IMR-90 (cell line): ENCODE measurements around the gene C5orf58. TPM values are rescaled to one million over a fixed set of nuclear protein-coding genes. Genes with fewer than 3 reads are reported as not detected.

Source experiments
- ATAC-seq: fragments of 200-7000 bp; cut with Tn5 transposase; 2 replicates; pipeline ENCODE4 v1.9.1; 2020; ENCODE audit warnings: low read depth, mild to moderate bottlenecking, moderate library complexity
- BruUV-seq: library from RNA; stranded (reverse); fragments of 400-500 nt; replicated peaks from 2 replicates; lab custom pipeline; 2021; lab: Mats Ljungman, UMichigan
- CTCF ChIA-PET: fragments of 300-600 bp; formaldehyde crosslinking; extraction: SDS; loops from one replicate; lab custom pipeline; 2021; ENCODE audit warnings: antibody characterized with exemption; lab: Yijun Ruan, JAX
- POLR2A ChIA-PET: fragments of 300-600 bp; sonication (Branson Sonifier 250); formaldehyde crosslinking; loops from one replicate; lab custom pipeline; 2022; ENCODE audit warnings: antibody characterized with exemption; ENCODE audit not compliant: unreplicated experiment; lab: Charles Lee
- DNase-seq: peaks from one replicate; pipeline ENCODE4 v3.0.0; 2013
- H2AFZ ChIP-seq: replicated peaks from 2 replicates; pipeline ENCODE3; 2013; ENCODE audit warnings: low read length, mild to moderate bottlenecking; ENCODE audit not compliant: poor library complexity
- H2AK5ac ChIP-seq: 2 replicates; pipeline ENCODE4 v1.6.1; 2013; ENCODE audit warnings: low read depth, low read length, inconsistent platforms
- H2AK9ac ChIP-seq: replicated peaks from 2 replicates; pipeline ENCODE3; 2013; ENCODE audit warnings: mild to moderate bottlenecking, low read depth, low read length, moderate library complexity; ENCODE audit not compliant: poor library complexity
- H2BK120ac ChIP-seq: 2 replicates; pipeline ENCODE4 v1.6.1; 2013; ENCODE audit warnings: low read depth, low read length, inconsistent platforms
- H2BK15ac ChIP-seq: 3 replicates; pipeline ENCODE4 v1.6.1; 2013; ENCODE audit warnings: low read depth, low read length, inconsistent platforms
- H2BK20ac ChIP-seq: 2 replicates; pipeline ENCODE4 v1.6.1; 2013; ENCODE audit warnings: low read depth, mild to moderate bottlenecking, inconsistent platforms, low read length, moderate library complexity
- H2BK5ac ChIP-seq: 2 replicates; pipeline ENCODE4 v1.6.1; 2013; ENCODE audit warnings: mild to moderate bottlenecking, low read depth, low read length, inconsistent platforms; ENCODE audit not compliant: poor library complexity, severe bottlenecking
- H3K14ac ChIP-seq: replicated peaks from 2 replicates; pipeline ENCODE4 v1.6.1; 2013; ENCODE audit warnings: low read depth, low read length, inconsistent platforms
- H3K18ac ChIP-seq: 2 replicates; pipeline ENCODE4 v1.6.1; 2013; ENCODE audit warnings: low read depth, low read length, control low read depth
- H3K23ac ChIP-seq: 2 replicates; pipeline ENCODE4 v1.6.1; 2013; ENCODE audit warnings: low read depth, low read length, inconsistent platforms
- H3K27ac ChIP-seq: 2 replicates; pipeline ENCODE4 v1.5.1; 2013; ENCODE audit warnings: mild to moderate bottlenecking, control low read depth, low read length; ENCODE audit not compliant: insufficient read depth
- H3K27me3 ChIP-seq: 2 replicates; pipeline ENCODE4 v1.6.1; 2013; ENCODE audit warnings: low read length; ENCODE audit not compliant: control insufficient read depth, insufficient read depth
- H3K36me3 ChIP-seq: 2 replicates; pipeline ENCODE4 v1.6.1; 2013; ENCODE audit warnings: low read length, mixed read lengths; ENCODE audit not compliant: control insufficient read depth, insufficient read depth
- H3K4ac ChIP-seq: 2 replicates; pipeline ENCODE4 v1.6.1; 2013; ENCODE audit warnings: low read depth, low read length, inconsistent platforms
- H3K4me1 ChIP-seq: 2 replicates; pipeline ENCODE4 v1.6.1; 2013; ENCODE audit warnings: low read length, mixed read lengths; ENCODE audit not compliant: control insufficient read depth, insufficient read depth
- H3K4me2 ChIP-seq: 2 replicates; pipeline ENCODE4 v1.6.1; 2013; ENCODE audit warnings: low read depth, mild to moderate bottlenecking, control low read depth, low read length, moderate library complexity
- H3K4me3 ChIP-seq: 2 replicates; pipeline ENCODE4 v1.5.1; 2013; ENCODE audit warnings: low read depth, mild to moderate bottlenecking, control low read depth, low read length, moderate library complexity; ENCODE audit not compliant: insufficient read depth
- H3K56ac ChIP-seq: 2 replicates; pipeline ENCODE4 v1.6.1; 2013; ENCODE audit warnings: low read length, inconsistent platforms; ENCODE audit not compliant: insufficient read depth; ENCODE audit errors: extremely low read depth
- H3K79me1 ChIP-seq, 2 experiments: 2 replicates each; pipeline ENCODE4 v1.6.1; 2013; ENCODE audit warnings: low read length in 2 of 2, inconsistent platforms in 1 of 2, low read depth in 1 of 2
- H3K9ac ChIP-seq: 2 replicates; pipeline ENCODE4 v1.6.1; 2013; ENCODE audit warnings: low read depth, low read length, control low read depth
- H3K9me1 ChIP-seq: 2 replicates; pipeline ENCODE4 v1.6.1; 2013; ENCODE audit warnings: low read length, inconsistent platforms; ENCODE audit not compliant: insufficient read depth
- H3K9me3 ChIP-seq: 2 replicates; pipeline ENCODE4 v1.6.1; 2013; ENCODE audit warnings: low read length; ENCODE audit not compliant: control insufficient read depth, insufficient read depth
- H4K20me1 ChIP-seq: 2 replicates; pipeline ENCODE4 v1.6.1; 2013; ENCODE audit warnings: low read length, inconsistent platforms; ENCODE audit not compliant: insufficient read depth
- H4K5ac ChIP-seq: 2 replicates; pipeline ENCODE4 v1.6.1; 2013; ENCODE audit warnings: mild to moderate bottlenecking, low read depth, low read length, control low read depth
- H4K8ac ChIP-seq, 2 experiments: 2 replicates each; pipeline ENCODE4 v1.6.1; 2013; ENCODE audit warnings: low read depth in 2 of 2, low read length in 2 of 2, control low read depth in 1 of 2, inconsistent platforms in 1 of 2
- H4K91ac ChIP-seq: 2 replicates; pipeline ENCODE4 v1.6.1; 2013; ENCODE audit warnings: low read depth, low read length, inconsistent platforms; ENCODE audit not compliant: insufficient read depth
- BHLHE40 ChIP-seq: fragments of 150-350 bp; IDR thresholded peaks from 2 replicates; pipeline ENCODE4 v1.6.1; 2016; ENCODE audit warnings: mild to moderate bottlenecking, low read depth, low read length
- MXI1 ChIP-seq: IDR thresholded peaks from 2 replicates; pipeline ENCODE4 v1.6.1; 2012; ENCODE audit warnings: low read depth, mild to moderate bottlenecking, low read length, moderate library complexity, borderline replicate concordance
- NFE2L2 ChIP-seq: fragments of 150-350 bp; IDR thresholded peaks from 2 replicates; pipeline ENCODE4 v1.6.1; 2016; ENCODE audit warnings: low read depth, mild to moderate bottlenecking, low read length
- POLR2A ChIP-seq: IDR thresholded peaks from 2 replicates; pipeline ENCODE4 v1.6.1; 2012; ENCODE audit warnings: mild to moderate bottlenecking, low read depth, low read length
- RAD21 ChIP-seq: IDR thresholded peaks from 2 replicates; pipeline ENCODE4 v1.6.1; 2012; ENCODE audit warnings: low read length, improper control_type of control experiment
- RCOR1 ChIP-seq: IDR thresholded peaks from 2 replicates; pipeline ENCODE4 v1.6.1; 2012; ENCODE audit warnings: mild to moderate bottlenecking, low read length, improper control_type of control experiment; ENCODE audit not compliant: insufficient replicate concordance
- RFX5 ChIP-seq: IDR thresholded peaks from 2 replicates; pipeline ENCODE4 v1.8.0; 2012; ENCODE audit warnings: low read depth, mild to moderate bottlenecking, low read length, moderate library complexity
- SMC3 ChIP-seq: fragments of 150-350 bp; IDR thresholded peaks from 2 replicates; pipeline ENCODE4 v1.6.1; 2016; ENCODE audit warnings: low read depth, mild to moderate bottlenecking, antibody characterized with exemption, low read length, moderate library complexity
- WGBS, 2 experiments: methylation state at CpG; one replicate each; pipeline versions ENCODE4 v1.1.5 to v1.1.7; 2013; ENCODE audit warnings: missing lambda C conversion rate in 2 of 2; ENCODE audit not compliant: insufficient read length in 1 of 2; ENCODE audit errors: extremely low coverage in 2 of 2; 5-methylcytosine and 5-hydroxymethylcytosine counted together
- dilution Hi-C: fragments of 300-500 bp; cut with HindIII; formaldehyde crosslinking; loops from one replicate; pipeline ENCODE4 v1.14.3; 2018; ENCODE audit warnings: low sequenced_read_pairs; ENCODE audit not compliant: unreplicated experiment
- in situ Hi-C: fragments of 300-500 bp; cut with MboI; formaldehyde crosslinking; loops from 3 replicates; pipeline ENCODE4 v1.14.3; 2019; ENCODE audit warnings: low sequenced_read_pairs, inconsistent platforms, mixed read lengths
- intact Hi-C: fragments of 100-400 bp; cut with micrococcal nuclease; formaldehyde crosslinking; loops from 2 replicates; pipeline ENCODE4 v1.10.0; 2022
- polyA plus RNA-seq, 3 experiments: library from polyadenylated mRNA; depleted of rRNA; stranded (reverse); fragments of >200 nt; gene quantifications; 2 replicates each; pipeline ENCODE4 v1.2.3, GENCODE V29; 2012; ENCODE audit warnings: low replicate concordance in 1 of 3
- total RNA-seq: library from RNA; depleted of rRNA; stranded (reverse); fragments of >200 nt; gene quantifications from 2 replicates; pipeline ENCODE4 v1.2.3, GENCODE V29; 2012
- TF ChIP-seq, protein P1 (sequence below): fragments of 150-350 bp; IDR thresholded peaks from 2 replicates; pipeline ENCODE4 v1.6.1; 2016; ENCODE audit warnings: low read depth, mild to moderate bottlenecking, low read length, moderate library complexity, borderline replicate concordance
- TF ChIP-seq, protein P2 (sequence below): fragments of 150-350 bp; IDR thresholded peaks from 2 replicates; pipeline ENCODE4 v1.6.1; 2017; ENCODE audit warnings: mild to moderate bottlenecking, antibody characterized with exemption, low read length, low read depth

C5orf58 gene
- total and polyA plus RNA-seq, 2 of the 4 experiments (the other 2 are of a cell fraction): not detected

DNA sequence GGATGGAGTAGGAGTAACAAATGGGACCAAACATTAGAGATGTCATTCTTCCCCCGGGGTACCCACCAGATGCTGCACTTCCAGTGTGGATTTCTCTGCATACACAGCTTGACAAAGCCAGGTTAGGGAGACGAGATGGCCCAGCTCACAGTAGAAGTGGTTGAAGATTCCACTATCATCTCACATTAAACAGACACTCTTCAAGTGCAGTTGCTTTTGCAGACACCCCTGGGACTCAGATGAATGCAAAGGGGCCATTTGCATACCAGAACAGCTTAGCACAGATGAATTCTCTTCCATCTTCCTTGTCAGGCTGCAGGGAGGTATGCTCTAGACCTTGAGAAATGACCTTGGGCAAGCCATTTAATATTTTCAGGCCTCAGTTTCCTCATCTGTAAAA, 12.6 kb upstream of the C5orf58 start:
- Histone ChIP-seq H2AK9ac (no peak overlapping the region), H3K27me3 (no peaks in the 10 kb centered on the region), H3K4ac (no peak overlapping the region), H3K23ac (no peak overlapping the region), H2BK120ac (no peak overlapping the region), H3K4me2 (no peak overlapping the region), H3K56ac (no peak overlapping the region), H4K91ac (no peak overlapping the region), H4K5ac (no peak overlapping the region), H3K79me1 (no peaks in the 10 kb centered on the region), H4K8ac (no peak overlapping the region), H4K20me1 (no peaks in the 10 kb centered on the region), H3K9ac (no peak overlapping the region), H3K4me3 (no peak overlapping the region), H3K9me1 (no peaks in the 10 kb centered on the region), H2BK5ac (no peak overlapping the region), H2AK5ac (no peak overlapping the region), H2AFZ (peak overlapping the region; percentile 13), H2BK15ac (no peak overlapping the region), H3K18ac (no peak overlapping the region), H3K4me1 (no peaks in the 10 kb centered on the region), H3K27ac (no peak overlapping the region), H3K36me3 (no peaks in the 10 kb centered on the region), H2BK20ac (no peak overlapping the region), H3K14ac (no peak overlapping the region), H3K9me3 (no peaks in the 10 kb centered on the region)
- no TSS peak for BruUV-seq
- dilution Hi-C loops (no loop called here), in situ Hi-C loops (loop anchor here (10.0 kb wide), 1 partner anchor 205 kb away; no protein-coding TSS in a partner anchor), intact Hi-C loops (no loop called here)
- ATAC-seq (no peak), DNase-seq (no peak)
- POLR2A ChIA-PET: no interaction called here
- CTCF ChIA-PET: no interaction called here
- TF ChIP-seq NFE2L2: no peak
- TF ChIP-seq, protein P1, sequence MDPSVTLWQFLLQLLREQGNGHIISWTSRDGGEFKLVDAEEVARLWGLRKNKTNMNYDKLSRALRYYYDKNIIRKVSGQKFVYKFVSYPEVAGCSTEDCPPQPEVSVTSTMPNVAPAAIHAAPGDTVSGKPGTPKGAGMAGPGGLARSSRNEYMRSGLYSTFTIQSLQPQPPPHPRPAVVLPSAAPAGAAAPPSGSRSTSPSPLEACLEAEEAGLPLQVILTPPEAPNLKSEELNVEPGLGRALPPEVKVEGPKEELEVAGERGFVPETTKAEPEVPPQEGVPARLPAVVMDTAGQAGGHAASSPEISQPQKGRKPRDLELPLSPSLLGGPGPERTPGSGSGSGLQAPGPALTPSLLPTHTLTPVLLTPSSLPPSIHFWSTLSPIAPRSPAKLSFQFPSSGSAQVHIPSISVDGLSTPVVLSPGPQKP: no peak
- no peak for TF ChIP-seq RCOR1
- TF ChIP-seq RFX5: no peak
- TF ChIP-seq RAD21: no peak
- TF ChIP-seq, protein P2, sequence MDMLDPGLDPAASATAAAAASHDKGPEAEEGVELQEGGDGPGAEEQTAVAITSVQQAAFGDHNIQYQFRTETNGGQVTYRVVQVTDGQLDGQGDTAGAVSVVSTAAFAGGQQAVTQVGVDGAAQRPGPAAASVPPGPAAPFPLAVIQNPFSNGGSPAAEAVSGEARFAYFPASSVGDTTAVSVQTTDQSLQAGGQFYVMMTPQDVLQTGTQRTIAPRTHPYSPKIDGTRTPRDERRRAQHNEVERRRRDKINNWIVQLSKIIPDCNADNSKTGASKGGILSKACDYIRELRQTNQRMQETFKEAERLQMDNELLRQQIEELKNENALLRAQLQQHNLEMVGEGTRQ: no peak
- no peak for TF ChIP-seq SMC3
- no peak for TF ChIP-seq BHLHE40
- TF ChIP-seq MXI1: no peak
- no peak for TF ChIP-seq POLR2A
- no CpG with 5 or more reads among the region's 2 CpGs for WGBS, 2 experiments
